ENCODE data around the gene IFNAR2. TPM values are rescaled to one million over a fixed set of nuclear protein-coding genes. Genes with fewer than 3 reads are reported as not detected.
A peak's percentile ranks its signal among the peaks of the same experiment; 100 is the strongest.
"Not testable (repeated sequence)": the region's sequence is repeated elsewhere in the genome, so short reads cannot be mapped to it uniquely, and the experiment has no call there.

The IFNAR2 gene
- total RNA-seq, 4 donors from 2014 or later: 12.0 to 19.1 (median 14.7) TPM

DNA sequence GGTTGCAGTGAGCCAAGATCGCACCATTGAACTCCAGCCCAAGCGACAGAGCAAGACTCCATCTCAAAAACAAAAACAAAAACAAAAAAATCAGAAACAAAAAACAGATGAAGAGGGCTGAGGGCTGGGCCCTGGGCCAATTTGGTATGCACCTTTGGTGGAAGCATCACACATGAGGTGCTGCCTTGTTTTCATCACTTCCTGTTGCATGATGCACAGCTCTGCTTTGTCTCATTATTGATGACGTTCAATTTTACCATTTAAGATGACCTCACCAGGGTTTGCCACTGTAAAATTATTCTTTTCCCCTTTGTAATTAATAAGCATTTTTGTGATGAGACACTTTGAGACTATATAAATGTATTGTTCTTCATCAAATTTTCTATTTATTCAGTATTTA, 9.8 kb upstream of the IFNAR2 start:
- Histone ChIP-seq H3K27me3 (peaks cover 9% of the 10 kb centered on the region), H3K9me3 (peaks cover 0 to 4% (median 0%) of the 10 kb centered on the region in 3 donors), H3K4me1 (no peaks in the 10 kb centered on the region), H3K36me3 (no peaks in the 10 kb centered on the region), H3K27ac (no peak overlapping the region), H3K4me3 (no peak overlapping the region)
- WGBS, 2 donors (ENCODE audit: low coverage in 1 of 2): 78 to 94% methylated on average over 1 to 3 of the region's 3 CpGs
- ATAC-seq: no peak
- TF ChIP-seq POLR2A (IDR thresholded peaks at IDR 0.05) (no peak), EP300 (IDR thresholded peaks at IDR 0.05) (no peak), POLR2AphosphoS5 (IDR thresholded peaks at IDR 0.05) (no peak)
- TF ChIP-seq, protein P1, sequence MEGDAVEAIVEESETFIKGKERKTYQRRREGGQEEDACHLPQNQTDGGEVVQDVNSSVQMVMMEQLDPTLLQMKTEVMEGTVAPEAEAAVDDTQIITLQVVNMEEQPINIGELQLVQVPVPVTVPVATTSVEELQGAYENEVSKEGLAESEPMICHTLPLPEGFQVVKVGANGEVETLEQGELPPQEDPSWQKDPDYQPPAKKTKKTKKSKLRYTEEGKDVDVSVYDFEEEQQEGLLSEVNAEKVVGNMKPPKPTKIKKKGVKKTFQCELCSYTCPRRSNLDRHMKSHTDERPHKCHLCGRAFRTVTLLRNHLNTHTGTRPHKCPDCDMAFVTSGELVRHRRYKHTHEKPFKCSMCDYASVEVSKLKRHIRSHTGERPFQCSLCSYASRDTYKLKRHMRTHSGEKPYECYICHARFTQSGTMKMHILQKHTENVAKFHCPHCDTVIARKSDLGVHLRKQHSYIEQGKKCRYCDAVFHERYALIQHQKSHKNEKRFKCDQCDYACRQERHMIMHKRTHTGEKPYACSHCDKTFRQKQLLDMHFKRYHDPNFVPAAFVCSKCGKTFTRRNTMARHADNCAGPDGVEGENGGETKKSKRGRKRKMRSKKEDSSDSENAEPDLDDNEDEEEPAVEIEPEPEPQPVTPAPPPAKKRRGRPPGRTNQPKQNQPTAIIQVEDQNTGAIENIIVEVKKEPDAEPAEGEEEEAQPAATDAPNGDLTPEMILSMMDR (IDR thresholded peaks at IDR 0.05): no peak

DNA sequence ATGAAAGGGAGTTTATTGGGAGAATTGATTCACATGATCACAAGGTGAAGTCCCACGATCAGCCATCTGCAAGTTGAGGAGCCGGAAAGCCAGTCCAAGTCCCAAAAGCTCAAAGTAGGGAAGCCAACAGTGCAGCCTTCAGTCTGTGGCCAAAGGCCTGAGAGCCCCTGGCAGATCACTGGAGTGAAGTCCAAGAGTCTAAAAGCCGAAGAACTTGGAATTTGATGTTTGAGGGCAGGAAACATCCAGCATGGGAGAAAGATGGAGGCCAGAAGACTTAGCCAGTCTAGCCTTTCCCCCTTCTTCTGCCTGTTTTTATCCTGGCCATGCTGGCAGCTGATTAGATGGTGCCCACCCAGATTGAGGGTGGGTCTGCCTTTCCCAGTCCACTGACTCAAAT, 4.4 kb upstream of the IFNAR2 start:
- H3K36me3 ChIP-seq, H3K4me3 ChIP-seq, H3K4me1 ChIP-seq, H3K27ac ChIP-seq, H3K9me3 ChIP-seq, H3K27me3 ChIP-seq, ATAC-seq: not testable (repeated sequence)
- 67% methylated on average over 1 of the region's 3 CpGs; no CpG with 5 or more reads in 1 of the 2 donors for WGBS, 2 donors (ENCODE audit: low coverage in 1 of 2)

DNA sequence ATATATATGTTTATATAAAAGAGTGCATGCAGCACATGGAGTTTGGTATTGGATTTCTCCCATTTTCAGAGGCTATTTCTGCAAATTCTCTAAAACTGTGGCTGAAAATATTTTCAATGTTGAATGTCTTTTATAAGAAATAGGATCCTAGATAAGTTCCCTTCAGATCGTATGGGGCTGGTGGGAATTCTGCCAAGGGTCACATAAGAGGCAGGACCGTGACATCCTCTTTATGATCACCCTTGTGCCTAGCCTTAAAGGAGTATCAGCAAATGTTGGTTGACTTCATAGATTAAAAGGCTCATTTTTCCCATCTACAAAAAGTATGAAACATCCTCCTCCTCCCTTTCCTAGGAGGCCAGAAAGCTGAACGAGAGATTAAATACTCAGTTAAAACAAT, 1.3 kb upstream of the IFNAR2 start:
- Histone ChIP-seq H3K27me3 (no peaks in the 10 kb centered on the region), H3K27ac (no peak overlapping the region), H3K4me1 (peaks cover 0 to 31% (median 3%) of the 10 kb centered on the region in 3 donors), H3K4me3 (no peak overlapping the region), H3K9me3 (no peaks in the 10 kb centered on the region), H3K36me3 (no peaks in the 10 kb centered on the region)
- 42 to 44% methylated on average over 1 to 3 of the region's 3 CpGs for WGBS, 2 donors (ENCODE audit: low coverage in 1 of 2)
- TF ChIP-seq POLR2A (IDR thresholded peaks at IDR 0.05) (no peak), POLR2AphosphoS5 (IDR thresholded peaks at IDR 0.05) (no peak), EP300 (IDR thresholded peaks at IDR 0.05) (no peak)
- TF ChIP-seq, protein P1 (IDR thresholded peaks at IDR 0.05): no peak
- no peak for ATAC-seq

DNA sequence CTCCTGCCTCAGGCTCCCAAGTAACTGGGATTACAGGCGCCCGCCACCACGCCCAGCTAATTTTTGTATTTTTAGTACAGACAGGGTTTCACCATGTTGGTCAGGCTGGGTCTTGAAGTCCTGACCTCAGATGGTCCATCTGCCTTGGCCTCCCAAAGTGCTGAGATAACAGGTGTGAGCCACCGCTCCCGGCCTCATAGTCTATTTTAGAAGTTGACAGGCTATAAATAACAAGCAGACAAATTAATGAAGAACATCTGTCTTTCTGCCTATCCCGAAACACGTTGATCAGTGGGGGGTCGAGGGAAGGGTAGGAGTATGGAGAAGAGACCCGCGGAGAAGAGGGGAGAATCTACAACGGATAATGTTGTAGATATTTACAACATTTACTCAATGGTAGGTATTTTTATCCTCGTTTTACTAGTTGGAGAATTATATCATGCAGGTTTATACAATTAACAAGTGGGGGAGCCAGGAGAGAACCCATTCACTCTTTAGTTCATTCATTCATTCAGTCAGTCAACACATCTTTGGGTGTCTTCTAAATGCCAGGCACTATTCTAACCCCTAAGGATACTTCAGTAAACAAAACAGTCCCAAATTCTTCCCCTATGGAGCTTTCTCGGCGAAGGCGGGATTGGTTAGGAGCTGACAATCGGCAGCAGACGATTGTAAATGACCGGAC, 497 bp upstream of the IFNAR2 start:
- H3K9me3 ChIP-seq: no peaks in the 10 kb centered on the region
- no peak for ATAC-seq
- TF ChIP-seq POLR2AphosphoS5 (IDR thresholded peaks at IDR 0.05): no peak
- TF ChIP-seq, protein P1 (IDR thresholded peaks at IDR 0.05): no peak
- TF ChIP-seq EP300 (IDR thresholded peaks at IDR 0.05): no peak
- TF ChIP-seq POLR2A (IDR thresholded peaks at IDR 0.05): no peak
- H3K4me1 ChIP-seq: peaks cover 0 to 31% (median 3%) of the 10 kb centered on the region in 3 donors
- 13 to 27% methylated on average over 13 to 16 of the region's 18 CpGs for WGBS, 2 donors (ENCODE audit: low coverage in 1 of 2)
- H3K36me3 ChIP-seq: no peaks in the 10 kb centered on the region
- peak overlapping the region in 3 of 4 donors; percentile 91 to 98 (median 98) for H3K27ac ChIP-seq
- H3K27me3 ChIP-seq: no peaks in the 10 kb centered on the region
- H3K4me3 ChIP-seq: peak overlapping the region; percentile 97 to 99

DNA sequence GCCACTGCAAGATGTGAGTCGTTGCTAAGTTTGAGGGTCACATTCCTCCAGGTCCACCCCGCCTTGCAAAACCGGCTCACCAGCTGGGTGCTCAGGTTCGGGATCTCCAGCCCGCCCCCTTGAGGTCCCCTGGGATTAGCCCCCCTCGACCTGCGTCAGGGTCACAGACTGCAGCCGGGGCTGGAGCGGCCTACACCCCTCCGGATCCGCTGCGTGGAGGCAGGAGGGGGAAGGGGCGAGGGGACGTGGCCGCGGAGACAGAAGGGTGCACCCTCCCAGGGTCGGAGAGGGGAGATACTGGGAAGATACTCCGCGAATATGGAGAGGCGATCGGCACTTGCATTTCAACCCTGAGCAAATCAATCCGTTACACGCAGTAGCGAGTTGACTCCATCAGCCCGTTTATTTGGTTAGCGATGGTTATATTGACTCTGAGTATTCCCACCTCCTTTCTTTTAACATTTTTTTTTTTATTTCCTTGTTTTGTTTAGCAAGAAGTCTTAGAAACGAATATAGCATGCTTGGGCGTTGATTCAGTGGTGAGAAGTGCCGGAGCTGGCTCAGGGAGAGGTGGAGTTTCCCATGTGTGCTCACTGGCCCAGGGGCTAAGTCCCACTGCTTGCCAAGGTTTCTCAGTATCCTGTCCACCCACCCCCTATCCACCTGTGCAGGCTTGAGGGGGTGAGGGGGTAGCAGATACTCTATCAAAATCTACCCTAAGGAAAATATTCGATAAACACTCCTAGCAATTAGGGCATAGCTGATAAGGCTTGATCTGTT, 997 bp downstream of the IFNAR2 start:
- WGBS, 2 donors (ENCODE audit: low coverage in 1 of 2): 0 to 18% methylated on average over 11 to 14 of the region's 30 CpGs
- no peaks in the 10 kb centered on the region for H3K9me3 ChIP-seq
- TF ChIP-seq, protein P1 (IDR thresholded peaks at IDR 0.05): peak in 1 of 4 experiments; percentile 13
- no peak for TF ChIP-seq POLR2AphosphoS5 (IDR thresholded peaks at IDR 0.05)
- no peak for TF ChIP-seq EP300 (IDR thresholded peaks at IDR 0.05)
- H3K36me3 ChIP-seq: no peaks in the 10 kb centered on the region
- peak; percentile 20 for ATAC-seq
- peak overlapping the region; percentile 97 to 99 for H3K4me3 ChIP-seq
- H3K27ac ChIP-seq: peak overlapping the region; percentile 91 to 98 (median 96)
- peaks cover 0 to 31% (median 3%) of the 10 kb centered on the region in 3 donors for H3K4me1 ChIP-seq
- H3K27me3 ChIP-seq: no peaks in the 10 kb centered on the region
